ENCODE data around the gene SLC8A1. TPM values are rescaled to one million over a fixed set of nuclear protein-coding genes. Genes with fewer than 3 reads are reported as not detected.
A peak's percentile ranks its signal among the peaks of the same experiment; 100 is the strongest.

Gene SLC8A1
- total and polyA plus RNA-seq, 8 donors, result 0.31 to 105 (median 14.0) TPM

DNA sequence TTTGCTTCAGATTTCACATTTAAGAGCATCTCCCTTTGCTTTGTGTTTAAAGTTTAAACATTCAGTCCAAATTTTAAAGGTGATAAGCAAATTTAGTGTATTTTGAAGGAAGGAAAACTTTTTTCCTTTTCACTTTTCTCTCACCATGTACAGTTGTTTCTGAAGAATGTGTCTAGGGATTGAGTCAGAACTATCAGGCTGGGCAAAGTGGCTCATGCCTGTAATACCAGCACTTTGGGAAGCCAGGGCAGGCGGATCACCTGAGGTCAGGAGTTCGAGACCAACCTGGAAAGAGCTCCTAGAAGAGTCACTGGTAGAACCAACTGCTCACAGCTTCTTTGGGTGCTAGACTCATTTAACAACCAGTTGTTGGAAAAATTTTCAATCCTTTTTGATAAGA lies 345.8 kb downstream of the SLC8A1 start:
- H3K27me3 ChIP-seq, result no peaks in the 10 kb centered on the region
- H3K4me1 ChIP-seq, result peaks cover 0 to 16% (median 0%) of the 10 kb centered on the region in 4 donors
- no peak overlapping the region for H3K27ac ChIP-seq
- TF ChIP-seq POLR2AphosphoS5 (IDR thresholded peaks at IDR 0.05), result no peak
- TF ChIP-seq, protein P1, sequence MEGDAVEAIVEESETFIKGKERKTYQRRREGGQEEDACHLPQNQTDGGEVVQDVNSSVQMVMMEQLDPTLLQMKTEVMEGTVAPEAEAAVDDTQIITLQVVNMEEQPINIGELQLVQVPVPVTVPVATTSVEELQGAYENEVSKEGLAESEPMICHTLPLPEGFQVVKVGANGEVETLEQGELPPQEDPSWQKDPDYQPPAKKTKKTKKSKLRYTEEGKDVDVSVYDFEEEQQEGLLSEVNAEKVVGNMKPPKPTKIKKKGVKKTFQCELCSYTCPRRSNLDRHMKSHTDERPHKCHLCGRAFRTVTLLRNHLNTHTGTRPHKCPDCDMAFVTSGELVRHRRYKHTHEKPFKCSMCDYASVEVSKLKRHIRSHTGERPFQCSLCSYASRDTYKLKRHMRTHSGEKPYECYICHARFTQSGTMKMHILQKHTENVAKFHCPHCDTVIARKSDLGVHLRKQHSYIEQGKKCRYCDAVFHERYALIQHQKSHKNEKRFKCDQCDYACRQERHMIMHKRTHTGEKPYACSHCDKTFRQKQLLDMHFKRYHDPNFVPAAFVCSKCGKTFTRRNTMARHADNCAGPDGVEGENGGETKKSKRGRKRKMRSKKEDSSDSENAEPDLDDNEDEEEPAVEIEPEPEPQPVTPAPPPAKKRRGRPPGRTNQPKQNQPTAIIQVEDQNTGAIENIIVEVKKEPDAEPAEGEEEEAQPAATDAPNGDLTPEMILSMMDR (IDR thresholded peaks at IDR 0.05), result no peak
- no peaks in the 10 kb centered on the region for H3K9me3 ChIP-seq
- no peak for DNase-seq
- 84 to 94% (median 89%) methylated on average over 2 of the region's 2 CpGs for WGBS, 5 donors
- no peak overlapping the region for H3K4me3 ChIP-seq
- intact Hi-C loops (cut with DNase I; ENCODE audit: low total_unique reads), result no loop called here
- no peaks in the 10 kb centered on the region for H3K36me3 ChIP-seq

DNA sequence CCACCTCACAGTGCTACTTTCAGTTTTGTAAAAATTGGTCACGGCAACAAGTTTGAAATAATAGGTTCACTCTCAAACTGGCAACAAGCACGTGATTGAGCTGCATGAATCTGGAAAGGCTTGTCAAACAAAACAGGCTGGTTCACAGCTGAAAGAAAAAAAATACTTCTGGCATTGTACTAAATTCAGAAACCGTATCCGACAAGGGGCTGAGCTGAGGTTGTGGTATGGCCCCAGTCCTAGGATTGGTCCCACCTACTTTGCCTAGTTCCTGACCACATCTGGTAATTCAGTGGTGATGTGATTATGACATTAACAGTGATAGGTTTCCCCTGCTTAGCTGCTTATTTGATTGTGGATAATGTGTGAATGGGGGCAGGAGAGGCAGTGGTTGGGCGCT lies 346.3 kb downstream of the SLC8A1 start:
- peak in 1 of 2 donors; percentile 14 for DNase-seq
- no peak overlapping the region for H3K4me3 ChIP-seq
- H3K9me3 ChIP-seq, result no peaks in the 10 kb centered on the region
- H3K27me3 ChIP-seq, result no peaks in the 10 kb centered on the region
- no peaks in the 10 kb centered on the region for H3K36me3 ChIP-seq
- intact Hi-C loops (cut with DNase I; ENCODE audit: low total_unique reads), result no loop called here
- H3K4me1 ChIP-seq, result peaks cover 0 to 16% (median 0%) of the 10 kb centered on the region in 4 donors
- H3K27ac ChIP-seq, result no peak overlapping the region
- WGBS, 5 donors, result 49 to 66% (median 61%) methylated on average over 5 of the region's 5 CpGs
- no peak for TF ChIP-seq POLR2A (IDR thresholded peaks at IDR 0.05)
- TF ChIP-seq POLR2AphosphoS5 (IDR thresholded peaks at IDR 0.05), result no peak
- TF ChIP-seq EP300 (IDR thresholded peaks at IDR 0.05), result no peak
- TF ChIP-seq, protein P1 (IDR thresholded peaks at IDR 0.05), result no peak

DNA sequence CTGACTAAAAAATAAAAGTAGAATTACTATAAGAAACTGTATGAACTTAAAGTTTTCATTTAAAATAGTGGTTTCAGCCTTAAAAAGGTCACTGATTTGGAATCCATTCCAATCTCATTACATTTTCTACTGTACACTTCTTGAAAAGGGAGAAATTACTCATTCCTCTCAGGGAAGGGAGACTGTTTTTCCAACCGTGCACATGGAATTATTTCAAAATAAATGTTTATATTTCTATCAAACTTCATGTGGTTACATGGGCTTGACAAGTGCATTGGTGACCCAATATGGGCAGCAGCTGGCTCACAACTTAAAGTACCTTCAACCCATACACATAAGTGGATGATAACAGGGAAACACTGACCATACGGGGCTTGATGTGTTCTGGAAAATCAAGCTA lies 348.3 kb downstream of the SLC8A1 start:
- no peak for DNase-seq
- Histone ChIP-seq H3K36me3 (no peaks in the 10 kb centered on the region), H3K4me1 (peaks cover 0 to 16% (median 0%) of the 10 kb centered on the region in 4 donors), H3K9me3 (no peaks in the 10 kb centered on the region), H3K27me3 (no peaks in the 10 kb centered on the region), H3K27ac (peak overlapping the region in 2 of 5 donors; percentile 11), H3K4me3 (no peak overlapping the region)
- WGBS, 5 donors, result 32 to 54% (median 38%) methylated on average over 2 of the region's 2 CpGs
- TF ChIP-seq EP300 (IDR thresholded peaks at IDR 0.05) (no peak), POLR2A (IDR thresholded peaks at IDR 0.05) (no peak), POLR2AphosphoS5 (IDR thresholded peaks at IDR 0.05) (no peak)
- TF ChIP-seq, protein P1 (IDR thresholded peaks at IDR 0.05), result no peak
- intact Hi-C loops (cut with DNase I; ENCODE audit: low total_unique reads), result no loop called here

DNA sequence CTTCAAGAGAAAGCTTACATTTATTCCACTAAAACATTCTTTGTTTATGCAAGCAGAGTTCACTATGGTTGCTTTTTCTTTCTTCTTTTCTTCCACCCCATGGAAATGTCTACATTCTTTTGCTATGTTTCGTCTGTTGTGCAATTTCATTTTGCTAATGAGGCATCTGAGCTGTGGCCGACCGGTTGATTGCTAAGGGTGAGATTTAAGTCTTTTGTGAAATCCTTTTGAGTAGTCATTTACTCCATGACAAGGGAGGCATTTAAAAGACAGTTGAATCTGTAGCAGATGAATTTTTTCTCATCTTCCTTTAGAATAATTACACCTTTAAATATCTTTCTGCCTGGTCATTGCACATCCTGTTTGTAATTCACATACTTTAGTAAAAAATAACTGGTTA lies 348.7 kb downstream of the SLC8A1 start:
- H3K4me1 ChIP-seq, result peaks cover 0 to 16% (median 0%) of the 10 kb centered on the region in 4 donors
- DNase-seq, result peak in 1 of 2 donors; percentile 29
- H3K27ac ChIP-seq, result peak overlapping the region in 2 of 5 donors; percentile 11
- no peaks in the 10 kb centered on the region for H3K9me3 ChIP-seq
- no peak overlapping the region for H3K4me3 ChIP-seq
- no peaks in the 10 kb centered on the region for H3K36me3 ChIP-seq
- TF ChIP-seq EP300 (IDR thresholded peaks at IDR 0.05), result no peak
- TF ChIP-seq POLR2A (IDR thresholded peaks at IDR 0.05), result no peak
- TF ChIP-seq, protein P1 (IDR thresholded peaks at IDR 0.05), result no peak
- TF ChIP-seq POLR2AphosphoS5 (IDR thresholded peaks at IDR 0.05), result peak in 1 of 3 donors; percentile 50
- WGBS, 5 donors, result 43 to 80% (median 75%) methylated on average over 3 of the region's 3 CpGs
- no peaks in the 10 kb centered on the region for H3K27me3 ChIP-seq
- intact Hi-C loops (cut with DNase I; ENCODE audit: low total_unique reads), result no loop called here
